ENCODE results near the gene ARHGEF18.

ARHGEF18 gene

GRCh38 chr19:7381073-7381390, 32.3 kb downstream of the ARHGEF18 start:
- no peak overlapping the region for H3K9ac ChIP-seq
- peaks cover 12% of the 10 kb centered on the region for H3K4me1 ChIP-seq (ENCODE audit: low read depth, poor library complexity, severe bottlenecking)
- no peaks in the 10 kb centered on the region; the same call in 1 of the 2 replicates for H3K27me3 ChIP-seq (ENCODE audit: insufficient read depth, low read depth)
- no peaks in the 10 kb centered on the region for H4K20me1 ChIP-seq (ENCODE audit: insufficient read depth)
- no peak overlapping the region for H3K27ac ChIP-seq
- no peaks in the 10 kb centered on the region for H3K79me2 ChIP-seq (ENCODE audit: insufficient read depth, low read depth)
- H3K4me3 ChIP-seq (IDR thresholded peaks at IDR 0.05; ENCODE audit: insufficient read depth, low read depth, low read length) = no peak overlapping the region
- no peaks in the 10 kb centered on the region for H3K36me3 ChIP-seq (ENCODE audit: insufficient read depth)
- peak overlapping the region; percentile 71; the same call in 1 of the 2 replicates for H3K4me2 ChIP-seq
- no peak overlapping the region for H2AFZ ChIP-seq (ENCODE audit: low read depth)
- no peak for TF ChIP-seq CTCF (conservative IDR thresholded peaks at IDR 0.05; ENCODE audit: low read depth, low read length)

DNA sequence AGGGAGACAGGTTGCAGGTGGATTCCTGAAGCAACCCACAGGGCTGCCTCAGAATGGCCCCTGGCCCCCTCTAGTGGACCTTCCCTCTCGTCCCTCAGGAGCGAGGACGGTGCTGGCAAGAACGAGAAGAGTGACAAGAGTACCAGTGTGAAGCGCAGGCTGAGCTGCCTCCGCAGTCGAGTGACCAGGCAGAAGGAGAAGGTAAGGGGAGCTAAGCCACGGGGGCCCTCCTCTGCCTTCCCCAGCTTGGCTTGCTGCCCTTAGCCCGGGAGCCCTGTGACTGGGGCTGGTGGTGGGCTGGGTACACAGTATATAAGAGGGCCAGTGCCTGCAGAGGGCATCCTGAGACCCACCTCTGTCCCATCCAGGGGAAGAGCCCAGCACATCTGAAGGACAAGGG, 34.0 kb downstream of the ARHGEF18 start:
- H2AFZ ChIP-seq (ENCODE audit: low read depth) = no peak overlapping the region
- TF ChIP-seq CTCF (conservative IDR thresholded peaks at IDR 0.05; ENCODE audit: low read depth, low read length) = no peak
- H4K20me1 ChIP-seq (ENCODE audit: insufficient read depth) = no peaks in the 10 kb centered on the region
- peaks cover 12% of the 10 kb centered on the region for H3K4me1 ChIP-seq (ENCODE audit: low read depth, poor library complexity, severe bottlenecking)
- H3K79me2 ChIP-seq (ENCODE audit: insufficient read depth, low read depth) = no peaks in the 10 kb centered on the region
- H3K27ac ChIP-seq = no peak overlapping the region
- H3K4me2 ChIP-seq = no peak overlapping the region
- no peaks in the 10 kb centered on the region; the same call in 1 of the 2 replicates for H3K27me3 ChIP-seq (ENCODE audit: insufficient read depth, low read depth)
- H3K36me3 ChIP-seq (ENCODE audit: insufficient read depth) = no peaks in the 10 kb centered on the region
- no peak overlapping the region for H3K4me3 ChIP-seq (IDR thresholded peaks at IDR 0.05; ENCODE audit: insufficient read depth, low read depth, low read length)
- no peak overlapping the region for H3K9ac ChIP-seq

- Histone ChIP-seq H3K79me2 (ENCODE audit: insufficient read depth, low read depth) (no peaks in the 10 kb centered on the region), H4K20me1 (ENCODE audit: insufficient read depth) (no peaks in the 10 kb centered on the region), H2AFZ (ENCODE audit: low read depth) (no peak overlapping the region), H3K27ac (no peak overlapping the region), H3K36me3 (ENCODE audit: insufficient read depth) (no peaks in the 10 kb centered on the region), H3K9ac (no peak overlapping the region), H3K4me1 (ENCODE audit: low read depth, poor library complexity, severe bottlenecking) (peaks cover 12% of the 10 kb centered on the region), H3K4me3 (IDR thresholded peaks at IDR 0.05; ENCODE audit: insufficient read depth, low read depth, low read length) (no peak overlapping the region), H3K4me2 (no peak overlapping the region), H3K27me3 (ENCODE audit: insufficient read depth, low read depth) (no peaks in the 10 kb centered on the region; the same call in 1 of the 2 replicates)
- no peak for TF ChIP-seq CTCF (conservative IDR thresholded peaks at IDR 0.05; ENCODE audit: low read depth, low read length)
Measured at GRCh38 chr19:7383284-7383683, 34.5 kb downstream of the ARHGEF18 start.

GRCh38 chr19:7385062-7385461, 36.3 kb downstream of the ARHGEF18 start:
- no peaks in the 10 kb centered on the region for H3K36me3 ChIP-seq (ENCODE audit: insufficient read depth)
- no peak overlapping the region for H2AFZ ChIP-seq (ENCODE audit: low read depth)
- no peak for TF ChIP-seq CTCF (conservative IDR thresholded peaks at IDR 0.05; ENCODE audit: low read depth, low read length)
- H3K79me2 ChIP-seq (ENCODE audit: insufficient read depth, low read depth) = no peaks in the 10 kb centered on the region
- H3K27me3 ChIP-seq (ENCODE audit: insufficient read depth, low read depth) = no peaks in the 10 kb centered on the region; the same call in 1 of the 2 replicates
- no peak overlapping the region for H3K27ac ChIP-seq
- H3K9ac ChIP-seq = no peak overlapping the region
- peaks cover 8% of the 10 kb centered on the region for H3K4me1 ChIP-seq (ENCODE audit: low read depth, poor library complexity, severe bottlenecking)
- H3K4me2 ChIP-seq = no peak overlapping the region
- H3K4me3 ChIP-seq (IDR thresholded peaks at IDR 0.05; ENCODE audit: insufficient read depth, low read depth, low read length) = no peak overlapping the region
- no peaks in the 10 kb centered on the region for H4K20me1 ChIP-seq (ENCODE audit: insufficient read depth)

Measured in KMS-11 (cell line).